Endothelial cell of umbilical vein (primary cell): ENCODE results near the gene ZBTB7C. TPM values are rescaled to one million over a fixed set of nuclear protein-coding genes. Genes with fewer than 3 reads are reported as not detected.

Experiments
- BruUV-seq: library from RNA; stranded (reverse); fragments of 400-500 nt; replicated peaks from 2 replicates; lab custom pipeline; 2021; lab: Mats Ljungman, UMichigan
- CTCF ChIA-PET: fragments of 300-600, 350-600 bp; sonication (Branson Sonifier 250); formaldehyde crosslinking; loops from one replicate; lab custom pipeline; 2021; ENCODE audit warnings: antibody characterized with exemption, inconsistent platforms; lab: Charles Lee
- POLR2A ChIA-PET: fragments of 300-600, 350-600 bp; sonication (Branson Sonifier 250); formaldehyde crosslinking; loops from one replicate; lab custom pipeline; 2021; ENCODE audit warnings: antibody characterized with exemption, inconsistent platforms; lab: Charles Lee
- DNase-seq: peaks from one replicate; pipeline ENCODE4 v3.0.0-alpha.2; 2011; ENCODE audit warnings: low read depth, low spot score
- FAIRE-seq: peaks from 2 replicates; lab custom pipeline; 2011; peaks lifted over from hg19 to GRCh38; lab: Jason Lieb, UNC
- H2AFZ ChIP-seq: 2 replicates; pipeline ENCODE4 v1.6.0; 2012; ENCODE audit warnings: low read depth, low read length, control low read depth, inconsistent platforms
- H3K27ac ChIP-seq: 2 replicates; pipeline ENCODE4 v1.5.1; 2011; ENCODE audit warnings: low read depth, mild to moderate bottlenecking, control low read depth, low read length, moderate library complexity; ENCODE audit not compliant: insufficient read depth
- H3K27me3 ChIP-seq, 2 experiments: 2 replicates each; pipeline versions ENCODE4 v1.6.0 to v1.6.1; 2011; ENCODE audit warnings: low read length in 2 of 2, mixed read lengths in 1 of 2; ENCODE audit not compliant: control insufficient read depth in 2 of 2, insufficient read depth in 2 of 2
- H3K36me3 ChIP-seq, 2 experiments: 2 replicates in 1 of 2; 3 replicates in 1 of 2; pipeline ENCODE4 v1.5.1; 2011; ENCODE audit warnings: low read length in 2 of 2, mild to moderate bottlenecking in 1 of 2, moderate library complexity in 1 of 2; ENCODE audit not compliant: control insufficient read depth in 2 of 2, insufficient read depth in 2 of 2; ENCODE audit errors: extremely low read depth in 1 of 2
- H3K4me1 ChIP-seq: 3 replicates; pipeline ENCODE4 v1.5.1; 2011; ENCODE audit warnings: mild to moderate bottlenecking, low read length; ENCODE audit not compliant: control insufficient read depth, insufficient read depth; ENCODE audit errors: extremely low read depth
- H3K4me2 ChIP-seq: 2 replicates; pipeline ENCODE4 v1.6.1; 2011; ENCODE audit warnings: low read length, control low read depth, mixed read lengths; ENCODE audit not compliant: insufficient read depth
- H3K4me3 ChIP-seq, 3 experiments: fragments of 200-600 bp in 1 of 3; sonication (generic), shearing (Covaris generic) in 1 of 3; replicated peaks in 1 of 3; 2 replicates each; pipeline ENCODE4 v1.5.1; 2011 to 2016; ENCODE audit warnings: control low read depth in 3 of 3, low read length in 3 of 3, mild to moderate bottlenecking in 2 of 3, inconsistent platforms in 1 of 3, low read depth in 1 of 3, moderate library complexity in 1 of 3; ENCODE audit not compliant: insufficient read depth in 1 of 3
- H3K79me2 ChIP-seq: 2 replicates; pipeline ENCODE4 v1.6.0; 2012; ENCODE audit warnings: low read length, inconsistent platforms; ENCODE audit not compliant: control insufficient read depth, insufficient read depth
- H3K9ac ChIP-seq: replicated peaks from 2 replicates; pipeline ENCODE3; 2011; ENCODE audit warnings: low read length, control low read depth; ENCODE audit not compliant: insufficient read depth; ENCODE audit errors: extremely low read depth
- H3K9me1 ChIP-seq: replicated peaks from 3 replicates; pipeline ENCODE4 v1.6.0; 2011; ENCODE audit warnings: mild to moderate bottlenecking, low read length; ENCODE audit not compliant: control insufficient read depth, insufficient read depth; ENCODE audit errors: extremely low read depth
- H3K9me3 ChIP-seq: replicated peaks from 2 replicates; pipeline ENCODE4 v1.5.1; 2012; ENCODE audit warnings: low read length, inconsistent platforms; ENCODE audit not compliant: control insufficient read depth, insufficient read depth
- H4K20me1 ChIP-seq: replicated peaks from 2 replicates; pipeline ENCODE3; 2011; ENCODE audit warnings: mild to moderate bottlenecking, low read length; ENCODE audit not compliant: control insufficient read depth, insufficient read depth; ENCODE audit errors: extremely low read depth
- CTCF ChIP-seq, 2 donors: IDR thresholded peaks; 1 replicate in 1 of 2; 2 replicates in 1 of 2; pipeline ENCODE4 v1.5.1; 2011; ENCODE audit warnings: low read length in 2 of 2, mild to moderate bottlenecking in 2 of 2, moderate library complexity in 2 of 2, control low read depth in 1 of 2, inconsistent platforms in 1 of 2, low read depth in 1 of 2; ENCODE audit not compliant: insufficient read depth in 1 of 2; ENCODE audit errors: extremely low read depth in 1 of 2
- EZH2 ChIP-seq: IDR thresholded peaks from 2 replicates; pipeline ENCODE4 v1.6.1; 2012; ENCODE audit warnings: borderline replicate concordance, low read depth, mild to moderate bottlenecking, moderate library complexity, low read length, inconsistent platforms; ENCODE audit not compliant: severe bottlenecking
- FOS ChIP-seq: IDR thresholded peaks from 2 replicates; pipeline ENCODE4 v1.6.1; 2011; ENCODE audit warnings: mild to moderate bottlenecking, low read length, moderate library complexity, borderline replicate concordance; ENCODE audit not compliant: insufficient read depth
- GATA2 ChIP-seq: IDR thresholded peaks from 2 replicates; pipeline ENCODE4 v1.7.0; 2011; ENCODE audit warnings: low read depth, mild to moderate bottlenecking, moderate library complexity, mixed read lengths, low read length; ENCODE audit not compliant: insufficient read length, insufficient read depth
- JUN ChIP-seq: IDR thresholded peaks from 2 replicates; pipeline ENCODE4 v1.6.1; 2011; ENCODE audit warnings: borderline replicate concordance, low read depth; ENCODE audit not compliant: insufficient read length, insufficient read depth
- MAX ChIP-seq: IDR thresholded peaks from 2 replicates; pipeline ENCODE4 v1.6.1; 2011; ENCODE audit not compliant: insufficient read depth, insufficient read length
- MYC ChIP-seq: IDR thresholded peaks from one replicate; pipeline ENCODE4 v1.6.1; 2011; ENCODE audit warnings: mild to moderate bottlenecking, low read depth, low read length
- POLR2A ChIP-seq: IDR thresholded peaks from 2 replicates; pipeline ENCODE4 v1.6.1; 2012; ENCODE audit warnings: low read depth, mild to moderate bottlenecking, control low read depth, low read length
- POLR2AphosphoS5 ChIP-seq: IDR thresholded peaks from 2 replicates; pipeline ENCODE4 v1.6.1; 2012; ENCODE audit warnings: low read depth, mild to moderate bottlenecking, control low read depth, low read length, moderate library complexity; ENCODE audit not compliant: insufficient read depth
- dilution Hi-C: fragments of 300-500 bp; cut with MboI; formaldehyde crosslinking; loops from one replicate; pipeline ENCODE4 v1.15.0; 2019; ENCODE audit warnings: low sequenced_read_pairs; ENCODE audit not compliant: extremely low pct_ligation_motif_present
- intact Hi-C: fragments of 100-400 bp; cut with micrococcal nuclease; formaldehyde crosslinking; loops from one replicate; pipeline ENCODE4 v1.10.0; 2022
- polyA plus RNA-seq, 4 experiments: library from polyadenylated mRNA; depleted of rRNA in 3 of 4; stranded (reverse) in 3 of 4; unstranded in 1 of 4; fragments of >200 nt; gene quantifications; 2 replicates each; pipeline versions ENCODE4 v1.2.1 to v1.2.3, GENCODE V29; 2011 to 2012; ENCODE audit warnings: missing spikeins in 1 of 4
- total RNA-seq: library from RNA; stranded (reverse); gene quantifications from 2 replicates; pipeline ENCODE4 v1.2.3, GENCODE V29; 2021

The ZBTB7C gene
- total and polyA plus RNA-seq, 2 donors (not counting 3 experiments of a cell fraction or from before 2014, with no cell fraction given) = not detected

- intact Hi-C loops (no loop called here), dilution Hi-C loops (no loop called here)
- FAIRE-seq (no peak), DNase-seq (no peak)
- H4K20me1 ChIP-seq = no peaks in the 10 kb centered on the region
- BruUV-seq = no TSS peak
- no peaks in the 10 kb centered on the region for H3K4me1 ChIP-seq
- no peak overlapping the region for H3K27ac ChIP-seq
- H3K4me3 ChIP-seq = no peak overlapping the region
- H3K79me2 ChIP-seq = no peaks in the 10 kb centered on the region
- no peaks in the 10 kb centered on the region for H3K36me3 ChIP-seq
- no peaks in the 10 kb centered on the region for H3K9me3 ChIP-seq
- H3K9ac ChIP-seq = no peak overlapping the region
- H3K4me2 ChIP-seq = no peak overlapping the region
- H3K9me1 ChIP-seq = no peaks in the 10 kb centered on the region
- ChIA-PET CTCF (interaction anchor here (0.6 to 1.1 kb wide), 2 partner anchors 219 to 744 kb away, joined by 3 to 5 read pairs; no protein-coding TSS in a partner anchor), POLR2A (no interaction called here)
- peaks cover 0 to 2% of the 10 kb centered on the region in 2 experiments for H3K27me3 ChIP-seq
- TF ChIP-seq FOS = no peak
- TF ChIP-seq JUN = no peak
- no peak for TF ChIP-seq MAX
- TF ChIP-seq GATA2 = no peak
- TF ChIP-seq POLR2A = no peak
- no peak for TF ChIP-seq CTCF (IDR thresholded peaks at IDR 0.05; ENCODE audit: extremely low read depth in 1 of 2, insufficient read depth in 1 of 2, low read depth in 1 of 2, low read length in 2 of 2)
- no peak for TF ChIP-seq EZH2
- no peak for TF ChIP-seq POLR2AphosphoS5
- TF ChIP-seq MYC = no peak
- no peak overlapping the region for H2AFZ ChIP-seq
These were observed 416.9 kb downstream of the ZBTB7C start for GRCh38 chr18:47992266-47992665.
